Measurements from ENCODE around the gene KSR1. TPM values are rescaled to one million over a fixed set of nuclear protein-coding genes. Genes with fewer than 3 reads are reported as not detected.
A peak's percentile ranks its signal among the peaks of the same experiment; 100 is the strongest.

The KSR1 gene
- total and polyA plus RNA-seq, 9 of the 15 experiments (the other 6 are each of a cell fraction or from before 2014, with no cell fraction given): 1.4 to 51.7 (median 18.4) TPM

DNA sequence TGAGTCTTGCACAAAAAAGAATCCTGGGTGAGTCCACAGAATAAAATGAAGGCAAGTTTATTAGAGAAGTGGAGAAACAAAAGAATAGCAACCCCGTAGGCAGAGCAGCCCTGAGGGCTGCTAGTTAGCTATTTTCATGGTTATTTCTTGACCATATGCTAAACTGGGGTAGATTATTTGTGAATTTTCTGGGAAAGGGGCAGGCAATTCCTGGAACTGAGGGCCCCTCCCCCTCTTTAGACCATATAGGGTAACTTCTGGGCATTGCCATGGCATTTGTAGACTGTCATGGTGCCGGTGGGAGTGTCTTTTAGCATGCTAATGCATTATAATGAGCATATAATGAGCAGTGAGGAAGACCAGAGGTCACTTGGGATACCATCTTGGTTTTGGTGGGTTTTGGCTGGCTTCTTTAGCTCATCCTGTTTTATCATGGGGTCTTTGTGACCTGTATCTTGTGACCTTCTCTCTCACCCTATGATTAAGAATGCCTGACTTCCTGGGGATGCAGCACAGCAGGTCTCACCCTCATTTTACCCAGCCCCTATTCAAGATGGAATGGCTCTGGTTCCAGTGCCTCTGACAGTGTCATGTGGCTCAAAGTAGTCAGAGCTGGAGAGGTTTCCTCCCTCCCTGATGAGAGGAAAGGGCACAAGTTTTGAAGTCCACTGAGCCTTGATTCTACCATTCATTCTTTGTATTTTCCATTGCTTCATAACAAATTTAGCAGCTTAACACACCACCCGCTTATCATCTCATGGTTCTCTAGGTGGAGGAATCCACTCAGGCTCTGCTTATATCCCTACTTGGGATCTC lies 119.1 kb downstream of the KSR1 start (continued):
- TF ChIP-seq ZNF609 (CRISPR knock-in tag; IDR thresholded peaks at IDR 0.05; ENCODE audit: borderline replicate concordance) (no peak), C11orf30 (IDR thresholded peaks at IDR 0.05; ENCODE audit: low read depth) (no peak), ZBTB33 (CRISPR knock-in tag; IDR thresholded peaks at IDR 0.05) (no peak), ZBTB17 (CRISPR knock-in tag; IDR thresholded peaks at IDR 0.05) (peak; percentile 94), BCLAF1 (IDR thresholded peaks at IDR 0.05; ENCODE audit: borderline replicate concordance in 1 of 2, control insufficient read depth in 1 of 2, low read depth in 2 of 2, low read length in 1 of 2) (no peak), TCF15 (CRISPR knock-in tag; IDR thresholded peaks at IDR 0.05) (peak; percentile 93), NCOA2 (IDR thresholded peaks at IDR 0.05; ENCODE audit: partially characterized antibody in 2 of 2) (no peak), MEIS2 (IDR thresholded peaks at IDR 0.05; ENCODE audit: partially characterized antibody) (no peak), ZNF253 (CRISPR knock-in tag; conservative IDR thresholded peaks at IDR 0.05) (0 out of 2 replicates have a peak, but pooled peaks have one; percentile 69)
- TF ChIP-seq, protein P1, sequence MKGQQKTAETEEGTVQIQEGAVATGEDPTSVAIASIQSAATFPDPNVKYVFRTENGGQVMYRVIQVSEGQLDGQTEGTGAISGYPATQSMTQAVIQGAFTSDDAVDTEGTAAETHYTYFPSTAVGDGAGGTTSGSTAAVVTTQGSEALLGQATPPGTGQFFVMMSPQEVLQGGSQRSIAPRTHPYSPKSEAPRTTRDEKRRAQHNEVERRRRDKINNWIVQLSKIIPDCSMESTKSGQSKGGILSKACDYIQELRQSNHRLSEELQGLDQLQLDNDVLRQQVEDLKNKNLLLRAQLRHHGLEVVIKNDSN (CRISPR knock-in tag; IDR thresholded peaks at IDR 0.05): no peak
- TF ChIP-seq, protein P2, sequence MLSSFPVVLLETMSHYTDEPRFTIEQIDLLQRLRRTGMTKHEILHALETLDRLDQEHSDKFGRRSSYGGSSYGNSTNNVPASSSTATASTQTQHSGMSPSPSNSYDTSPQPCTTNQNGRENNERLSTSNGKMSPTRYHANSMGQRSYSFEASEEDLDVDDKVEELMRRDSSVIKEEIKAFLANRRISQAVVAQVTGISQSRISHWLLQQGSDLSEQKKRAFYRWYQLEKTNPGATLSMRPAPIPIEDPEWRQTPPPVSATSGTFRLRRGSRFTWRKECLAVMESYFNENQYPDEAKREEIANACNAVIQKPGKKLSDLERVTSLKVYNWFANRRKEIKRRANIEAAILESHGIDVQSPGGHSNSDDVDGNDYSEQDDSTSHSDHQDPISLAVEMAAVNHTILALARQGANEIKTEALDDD (IDR thresholded peaks at IDR 0.05): peak; percentile 83
